T-helper 2 cell treated with Interferon-gamma antibody and Interleukin-4, amounts not matched to agents 5 μg/mL and 100 μg/mL, for 36 hours (primary cell): Measurements from ENCODE around the gene FHOD3.

Source experiments
- DNase-seq: peaks from one replicate; pipeline ENCODE4 v3.0.0; 2021; ENCODE audit warnings: low spot score
- H3K27ac Mint-ChIP-seq: one replicate; pipeline ENCODE4 v1.8.0; 2021; ENCODE audit warnings: mild to moderate bottlenecking, mixed read lengths
- H3K27me3 Mint-ChIP-seq: one replicate; pipeline ENCODE4 v1.8.0; 2021; ENCODE audit warnings: low read depth, mixed read lengths
- H3K36me3 Mint-ChIP-seq: one replicate; pipeline ENCODE4 v1.8.0; 2021; ENCODE audit warnings: low read depth, mixed read lengths
- H3K4me1 Mint-ChIP-seq: one replicate; pipeline ENCODE4 v1.8.0; 2021; ENCODE audit warnings: low read depth, mixed read lengths
- H3K4me3 Mint-ChIP-seq: one replicate; pipeline ENCODE4 v1.8.0; 2022; ENCODE audit warnings: mild to moderate bottlenecking, moderate library complexity, mixed read lengths
- H3K9me3 Mint-ChIP-seq: one replicate; pipeline ENCODE4 v1.8.0; 2021; ENCODE audit warnings: mixed read lengths

The FHOD3 gene

DNA sequence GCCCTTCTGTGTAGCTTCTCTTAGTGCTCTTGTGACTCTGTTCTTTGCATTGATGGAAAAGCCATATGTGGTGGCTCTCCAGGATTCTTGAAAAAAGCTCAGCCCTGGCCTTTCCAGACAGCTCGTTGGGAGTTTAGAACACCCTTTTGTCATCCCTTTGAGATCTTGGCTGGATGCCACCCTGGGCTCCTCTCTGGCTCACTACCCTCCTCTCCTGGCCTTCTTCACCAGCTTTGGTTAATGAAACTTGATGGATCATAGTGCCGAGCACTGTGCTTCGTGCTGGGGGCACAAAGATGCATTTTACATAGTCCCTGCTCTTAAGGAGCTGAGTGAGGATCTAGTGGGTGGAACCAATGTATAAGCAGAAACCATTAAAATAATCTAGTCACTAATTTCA is 15.6 kb upstream of the FHOD3 start:
- DNase-seq = no peak
- Mint-ChIP-seq H3K36me3 (no peaks in the 10 kb centered on the region), H3K4me3 (no peak overlapping the region), H3K27ac (no peak overlapping the region), H3K27me3 (peaks cover 15% of the 10 kb centered on the region), H3K9me3 (no peaks in the 10 kb centered on the region), H3K4me1 (no peaks in the 10 kb centered on the region)

DNA sequence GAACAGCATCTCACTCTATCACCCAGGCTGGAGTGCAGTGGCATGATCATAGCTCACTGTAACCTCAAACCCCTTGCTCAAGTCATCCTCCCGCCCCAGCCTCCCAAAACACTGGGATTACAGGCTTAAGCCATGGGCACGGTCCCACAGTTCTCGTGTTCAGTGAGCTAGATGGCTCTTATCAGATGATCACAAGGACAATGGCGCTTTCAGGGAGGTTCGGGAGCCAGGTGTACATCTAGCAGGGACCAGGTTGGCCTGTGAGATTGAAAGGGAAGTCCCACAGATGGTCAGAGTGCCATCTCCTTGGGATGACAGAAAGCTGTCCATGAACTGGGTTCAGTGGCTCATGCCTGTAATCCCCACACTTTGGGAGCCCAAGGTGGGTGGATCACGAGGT is 14.1 kb upstream of the FHOD3 start:
- Mint-ChIP-seq H3K36me3 (no peaks in the 10 kb centered on the region), H3K9me3 (no peaks in the 10 kb centered on the region), H3K4me3 (no peak overlapping the region), H3K4me1 (no peaks in the 10 kb centered on the region), H3K27ac (no peak overlapping the region), H3K27me3 (peaks cover 10% of the 10 kb centered on the region)
- DNase-seq = no peak

DNA sequence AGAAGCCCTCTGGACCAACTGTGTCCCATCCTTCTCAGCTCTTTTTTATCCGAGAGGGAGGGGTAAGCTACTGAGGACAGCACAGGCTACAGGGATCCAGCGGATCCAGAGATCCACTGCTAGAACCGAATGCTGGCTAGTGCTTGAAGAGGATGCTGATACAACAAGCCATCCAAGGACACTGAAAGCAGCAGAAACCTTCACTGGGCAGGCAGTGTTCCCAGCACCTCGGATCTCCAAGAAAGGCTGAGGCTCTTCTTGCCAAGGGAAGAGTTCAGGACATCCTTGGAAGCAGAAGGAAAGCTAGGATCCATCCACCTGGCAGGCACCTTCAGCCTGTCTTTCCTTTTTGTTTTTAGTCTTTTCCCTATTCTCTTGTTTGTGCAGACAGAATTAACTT is 13.2 kb upstream of the FHOD3 start:
- Mint-ChIP-seq H3K4me1 (no peaks in the 10 kb centered on the region), H3K4me3 (no peak overlapping the region), H3K9me3 (no peaks in the 10 kb centered on the region), H3K27ac (no peak overlapping the region), H3K27me3 (peaks cover 14% of the 10 kb centered on the region), H3K36me3 (no peaks in the 10 kb centered on the region)
- DNase-seq = no peak

GRCh38 chr18:36284671-36285295 is 12.7 kb upstream of the FHOD3 start:
- H3K27ac Mint-ChIP-seq = no peak overlapping the region
- no peak overlapping the region for H3K4me3 Mint-ChIP-seq
- H3K27me3 Mint-ChIP-seq = peaks cover 11% of the 10 kb centered on the region
- DNase-seq = no peak
- H3K4me1 Mint-ChIP-seq = no peaks in the 10 kb centered on the region
- no peaks in the 10 kb centered on the region for H3K36me3 Mint-ChIP-seq
- no peaks in the 10 kb centered on the region for H3K9me3 Mint-ChIP-seq

- Mint-ChIP-seq H3K36me3 (no peaks in the 10 kb centered on the region), H3K27ac (no peak overlapping the region), H3K27me3 (peaks cover 11% of the 10 kb centered on the region), H3K4me1 (no peaks in the 10 kb centered on the region), H3K4me3 (no peak overlapping the region), H3K9me3 (no peaks in the 10 kb centered on the region)
- no peak for DNase-seq
Measured at GRCh38 chr18:36287653-36288052, 9.9 kb upstream of the FHOD3 start.

GRCh38 chr18:36288689-36289088 is 8.8 kb upstream of the FHOD3 start:
- Mint-ChIP-seq H3K4me3 (no peak overlapping the region), H3K9me3 (no peaks in the 10 kb centered on the region), H3K4me1 (no peaks in the 10 kb centered on the region), H3K27ac (no peak overlapping the region), H3K27me3 (peaks cover 11% of the 10 kb centered on the region), H3K36me3 (no peaks in the 10 kb centered on the region)
- DNase-seq = no peak

DNA sequence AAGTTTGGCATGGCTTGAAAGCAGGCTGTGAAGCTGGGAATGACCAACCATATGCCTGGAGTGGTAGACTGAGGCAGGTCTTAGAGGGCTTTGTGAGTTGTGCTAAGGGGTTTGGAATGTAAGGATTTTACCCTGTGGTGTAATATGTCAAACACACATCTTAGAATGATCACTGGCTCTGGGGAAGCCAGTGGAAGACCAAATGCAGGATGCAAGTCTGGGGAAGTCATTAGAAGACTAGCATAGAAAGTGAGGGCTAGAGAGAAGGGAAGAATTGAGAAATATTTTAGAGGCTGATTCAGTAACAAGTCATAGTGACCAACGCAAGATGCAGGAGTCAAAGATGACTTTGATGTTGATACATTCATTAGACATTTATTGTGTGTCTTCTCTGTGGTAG is 3.5 kb upstream of the FHOD3 start:
- Mint-ChIP-seq H3K36me3 (no peaks in the 10 kb centered on the region), H3K27me3 (peaks cover 9% of the 10 kb centered on the region), H3K4me1 (no peaks in the 10 kb centered on the region), H3K27ac (no peak overlapping the region), H3K9me3 (no peaks in the 10 kb centered on the region), H3K4me3 (no peak overlapping the region)
- no peak for DNase-seq

GRCh38 chr18:36295214-36295613 is 2.3 kb upstream of the FHOD3 start:
- Mint-ChIP-seq H3K4me1 (no peaks in the 10 kb centered on the region), H3K9me3 (no peaks in the 10 kb centered on the region), H3K36me3 (no peaks in the 10 kb centered on the region), H3K27me3 (peaks cover 21% of the 10 kb centered on the region), H3K4me3 (no peak overlapping the region), H3K27ac (no peak overlapping the region)
- no peak for DNase-seq

- Mint-ChIP-seq H3K4me1 (no peaks in the 10 kb centered on the region), H3K27me3 (peaks cover 25% of the 10 kb centered on the region), H3K9me3 (no peaks in the 10 kb centered on the region), H3K4me3 (no peak overlapping the region), H3K27ac (no peak overlapping the region), H3K36me3 (no peaks in the 10 kb centered on the region)
- no peak for DNase-seq
Measured at GRCh38 chr18:36295880-36296301, 1.6 kb upstream of the FHOD3 start.

DNA sequence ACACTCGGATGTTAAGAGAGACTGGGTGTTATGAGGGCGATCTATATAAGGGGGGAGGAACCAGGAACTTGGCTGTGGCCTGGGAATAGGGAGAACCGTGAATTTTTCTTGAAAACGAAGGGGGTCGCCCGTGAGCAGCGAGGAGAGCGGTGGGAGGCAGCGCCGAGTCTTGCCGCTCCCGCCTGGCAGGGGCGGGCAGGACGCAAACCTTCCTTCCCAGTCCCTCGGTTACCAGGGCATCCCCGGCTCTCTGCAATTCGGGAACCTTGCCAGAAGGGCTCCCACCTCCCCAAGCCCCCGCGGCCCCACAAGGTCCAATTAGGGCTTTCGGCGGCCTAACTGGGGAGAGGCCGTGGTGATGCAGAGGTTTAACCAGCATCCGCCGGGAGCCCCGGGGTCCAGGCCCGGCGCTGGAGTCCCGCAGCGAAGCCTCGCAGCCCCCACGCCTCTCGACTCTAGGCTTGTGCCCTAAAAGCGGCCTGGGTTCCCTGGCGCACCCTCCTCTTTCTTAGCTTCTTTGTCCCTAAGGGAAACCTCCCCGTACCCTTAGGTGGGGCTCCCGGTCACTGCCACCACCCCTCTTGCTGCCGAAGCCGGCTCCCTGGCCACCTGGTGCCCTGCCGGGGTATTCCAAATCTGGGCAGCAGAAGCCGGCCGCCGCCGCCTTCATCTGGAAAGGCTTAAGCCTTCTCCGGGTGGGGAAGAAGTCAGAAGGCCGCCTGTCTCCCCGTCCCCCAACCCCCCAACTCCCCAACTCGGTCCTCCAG is 680 bp upstream of the FHOD3 start:
- Mint-ChIP-seq H3K27me3 (peaks cover 22% of the 10 kb centered on the region), H3K27ac (no peak overlapping the region), H3K4me1 (no peaks in the 10 kb centered on the region), H3K9me3 (no peaks in the 10 kb centered on the region), H3K4me3 (no peak overlapping the region), H3K36me3 (no peaks in the 10 kb centered on the region)
- no peak for DNase-seq

DNA sequence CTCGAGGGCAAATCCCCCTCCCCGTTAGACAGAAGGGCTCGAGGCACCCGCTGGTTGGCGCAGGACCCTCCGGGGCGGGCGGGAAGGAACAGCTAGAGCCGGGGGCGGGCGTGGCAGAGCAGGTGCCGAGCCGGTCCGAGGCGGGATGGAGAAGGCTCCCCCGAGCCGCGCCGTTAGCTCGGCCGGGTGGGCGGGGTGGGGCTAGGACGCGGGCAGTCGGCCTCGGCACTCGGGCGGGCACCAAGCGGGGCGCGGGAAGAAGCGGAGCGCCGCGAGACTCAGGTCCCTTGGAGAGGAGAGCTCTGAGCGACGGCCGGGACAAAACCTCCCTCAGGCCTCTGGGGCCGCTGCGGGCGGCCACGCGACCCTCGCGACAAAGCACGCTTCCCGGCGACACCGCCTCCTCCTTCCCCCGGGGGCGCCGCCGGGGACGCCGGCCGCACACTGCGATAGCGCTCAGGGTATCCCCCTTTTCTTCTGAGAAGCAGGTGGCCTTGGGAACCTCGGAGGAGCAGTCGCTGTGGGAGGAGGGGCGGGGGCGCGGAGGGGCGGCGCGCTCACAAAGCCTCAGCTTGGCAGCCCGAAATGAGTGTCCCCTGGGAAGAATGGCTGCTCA is 721 bp downstream of the FHOD3 start:
- no peak for DNase-seq

DNA sequence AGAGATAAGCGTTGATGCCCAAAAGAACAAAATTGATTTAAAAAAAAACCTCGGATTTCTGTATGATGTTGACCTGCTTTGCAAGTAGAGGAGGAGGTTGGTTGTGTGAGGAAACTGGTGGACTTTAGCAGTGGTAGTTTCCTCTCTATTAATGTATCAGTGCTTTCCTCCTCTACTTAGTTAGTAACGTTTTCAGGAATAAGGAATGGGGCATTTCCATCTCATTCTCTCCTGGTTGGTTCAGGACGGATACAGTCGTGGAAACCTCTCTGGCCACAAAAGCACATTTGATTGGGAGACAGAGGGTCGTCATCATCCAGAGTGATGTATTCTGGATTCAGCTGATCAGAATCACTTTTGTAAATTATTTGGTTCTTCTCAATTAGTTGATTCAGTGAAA is 1.5 kb downstream of the FHOD3 start:
- Mint-ChIP-seq H3K27me3 (peaks cover 37% of the 10 kb centered on the region), H3K36me3 (no peaks in the 10 kb centered on the region), H3K27ac (no peak overlapping the region), H3K4me3 (no peak overlapping the region), H3K4me1 (no peaks in the 10 kb centered on the region), H3K9me3 (no peaks in the 10 kb centered on the region)
- no peak for DNase-seq

More for the DNA sequence above, 721 bp downstream of the FHOD3 start:
- Mint-ChIP-seq H3K9me3 (no peaks in the 10 kb centered on the region), H3K4me1 (no peaks in the 10 kb centered on the region), H3K27ac (no peak overlapping the region), H3K4me3 (no peak overlapping the region), H3K27me3 (peaks cover 30% of the 10 kb centered on the region), H3K36me3 (no peaks in the 10 kb centered on the region)

GRCh38 chr18:36300211-36300610 is 2.7 kb downstream of the FHOD3 start:
- DNase-seq = no peak
- Mint-ChIP-seq H3K4me1 (no peaks in the 10 kb centered on the region), H3K4me3 (no peak overlapping the region), H3K27ac (no peak overlapping the region), H3K27me3 (peaks cover 40% of the 10 kb centered on the region), H3K36me3 (no peaks in the 10 kb centered on the region), H3K9me3 (no peaks in the 10 kb centered on the region)

DNA sequence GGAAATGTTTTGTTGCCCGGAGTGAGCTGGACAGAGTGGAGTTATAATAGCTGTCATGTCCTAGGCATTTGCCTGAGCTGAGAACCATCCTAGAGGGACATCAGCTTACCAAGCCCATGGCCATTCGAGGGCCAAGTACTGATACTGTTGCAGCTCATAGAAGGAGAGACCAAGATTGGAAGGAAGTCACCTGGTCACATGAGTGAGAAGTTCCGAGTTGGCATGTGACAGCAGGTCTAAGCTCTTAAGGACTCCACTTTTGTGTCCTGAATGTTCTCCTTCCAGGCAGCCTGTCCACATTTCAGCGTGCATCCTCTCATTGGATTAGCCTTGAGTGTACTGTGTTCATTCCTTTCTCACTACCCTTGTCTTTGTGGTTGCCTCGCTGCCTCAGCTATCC is 4.4 kb downstream of the FHOD3 start:
- H3K27ac Mint-ChIP-seq = no peak overlapping the region
- no peaks in the 10 kb centered on the region for H3K4me1 Mint-ChIP-seq
- no peak for DNase-seq
- H3K27me3 Mint-ChIP-seq = peaks cover 48% of the 10 kb centered on the region
- H3K4me3 Mint-ChIP-seq = no peak overlapping the region
- no peaks in the 10 kb centered on the region for H3K9me3 Mint-ChIP-seq
- H3K36me3 Mint-ChIP-seq = no peaks in the 10 kb centered on the region
